Activated T-helper 2 cell treated with anti-CD3 and anti-CD28 coated beads, Interferon-gamma antibody, Interleukin-2, Interleukin-4, amounts not matched to agents 10 μg/mL and 5 μg/mL and 100 μg/mL, durations not matched to agents 14 hours and 24 hours and 36 hours (primary cell): Measurements from ENCODE around the gene FXYD3. TPM values are rescaled to one million over a fixed set of nuclear protein-coding genes. Genes with fewer than 3 reads are reported as not detected.

ENCODE experiments used
- DNase-seq: peaks from one replicate; pipeline ENCODE4 v3.0.0; 2021; ENCODE audit warnings: low spot score
- H3K27ac Mint-ChIP-seq: one replicate; pipeline ENCODE4 v1.8.0; 2021; ENCODE audit warnings: mixed read lengths
- H3K27me3 Mint-ChIP-seq: one replicate; pipeline ENCODE4 v1.8.0; 2021; ENCODE audit warnings: low read depth, mixed read lengths
- H3K36me3 Mint-ChIP-seq: one replicate; pipeline ENCODE4 v1.8.0; 2021; ENCODE audit warnings: low read depth, mixed read lengths
- H3K4me1 Mint-ChIP-seq: one replicate; pipeline ENCODE4 v1.8.0; 2021; ENCODE audit warnings: low read depth, mixed read lengths
- H3K4me3 Mint-ChIP-seq: one replicate; pipeline ENCODE4 v1.8.0; 2021; ENCODE audit warnings: low read depth, mild to moderate bottlenecking, moderate library complexity, mixed read lengths
- H3K9me3 Mint-ChIP-seq: one replicate; pipeline ENCODE4 v1.8.0; 2021; ENCODE audit warnings: mixed read lengths
- intact Hi-C: fragments of 100-400 bp; cut with micrococcal nuclease; formaldehyde crosslinking; loops from one replicate; pipeline ENCODE4 v1.15.1; 2023
- total RNA-seq: library from RNA; stranded (reverse); gene quantifications from 2 replicates; pipeline ENCODE4 v1.2.3, GENCODE V29; 2022

FXYD3 gene
- total RNA-seq, 1 donor from 2014 or later = not detected

GRCh38 chr19:35076657-35077056, 39.0 kb upstream of the FXYD3 start:
- no peak overlapping the region for H3K27ac Mint-ChIP-seq
- intact Hi-C loops = no loop called here
- no peaks in the 10 kb centered on the region for H3K36me3 Mint-ChIP-seq
- no peaks in the 10 kb centered on the region for H3K27me3 Mint-ChIP-seq
- no peaks in the 10 kb centered on the region for H3K4me1 Mint-ChIP-seq
- no peak overlapping the region for H3K4me3 Mint-ChIP-seq
- no peak for DNase-seq
- no peaks in the 10 kb centered on the region for H3K9me3 Mint-ChIP-seq

DNA sequence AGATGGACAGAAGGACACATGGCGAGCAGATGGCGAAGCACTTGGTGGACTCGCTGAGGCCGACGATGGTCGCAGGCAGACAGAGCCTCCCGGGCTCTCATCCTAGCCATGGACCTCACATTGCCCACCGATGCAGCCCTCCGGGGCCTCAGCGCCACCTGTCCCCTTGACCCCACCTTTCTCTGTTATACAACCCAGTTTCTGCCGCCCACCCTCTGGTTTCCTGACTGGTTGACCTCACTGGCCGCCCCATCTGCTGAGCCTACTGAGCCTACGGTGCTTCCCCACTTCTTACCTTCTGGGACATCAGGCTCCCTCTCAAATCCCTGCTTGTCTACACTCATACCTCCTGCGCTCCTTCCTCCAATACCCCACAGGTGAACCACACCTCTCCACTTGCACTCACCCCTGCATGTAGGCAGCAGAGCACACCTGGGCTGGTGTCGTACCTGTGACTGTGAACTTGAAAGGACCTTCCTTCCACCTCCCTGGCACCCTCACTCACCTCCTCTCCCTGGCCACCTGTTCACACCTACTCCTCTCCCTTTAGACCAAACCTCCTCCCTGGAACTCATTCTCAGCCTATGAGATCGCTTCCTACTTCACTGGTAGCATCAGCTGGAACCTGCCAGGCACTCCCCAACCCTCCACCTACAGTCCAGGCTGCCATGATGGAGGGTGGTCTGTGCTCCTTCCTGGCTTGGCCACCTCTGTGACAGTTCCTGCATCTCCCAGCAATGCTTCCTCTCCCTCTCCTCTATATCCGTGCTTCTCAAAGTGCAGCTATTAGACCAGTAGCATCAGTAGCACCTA, 38.0 kb upstream of the FXYD3 start:
- Mint-ChIP-seq H3K27ac (no peak overlapping the region), H3K9me3 (no peaks in the 10 kb centered on the region), H3K27me3 (no peaks in the 10 kb centered on the region), H3K4me1 (no peaks in the 10 kb centered on the region), H3K4me3 (no peak overlapping the region), H3K36me3 (no peaks in the 10 kb centered on the region)
- intact Hi-C loops = no loop called here
- no peak for DNase-seq

GRCh38 chr19:35079826-35080225, 35.8 kb upstream of the FXYD3 start:
- Mint-ChIP-seq H3K36me3 (no peaks in the 10 kb centered on the region), H3K4me1 (no peaks in the 10 kb centered on the region), H3K27ac (no peak overlapping the region), H3K9me3 (no peaks in the 10 kb centered on the region), H3K27me3 (no peaks in the 10 kb centered on the region), H3K4me3 (no peak overlapping the region)
- intact Hi-C loops = no loop called here
- DNase-seq = no peak

DNA sequence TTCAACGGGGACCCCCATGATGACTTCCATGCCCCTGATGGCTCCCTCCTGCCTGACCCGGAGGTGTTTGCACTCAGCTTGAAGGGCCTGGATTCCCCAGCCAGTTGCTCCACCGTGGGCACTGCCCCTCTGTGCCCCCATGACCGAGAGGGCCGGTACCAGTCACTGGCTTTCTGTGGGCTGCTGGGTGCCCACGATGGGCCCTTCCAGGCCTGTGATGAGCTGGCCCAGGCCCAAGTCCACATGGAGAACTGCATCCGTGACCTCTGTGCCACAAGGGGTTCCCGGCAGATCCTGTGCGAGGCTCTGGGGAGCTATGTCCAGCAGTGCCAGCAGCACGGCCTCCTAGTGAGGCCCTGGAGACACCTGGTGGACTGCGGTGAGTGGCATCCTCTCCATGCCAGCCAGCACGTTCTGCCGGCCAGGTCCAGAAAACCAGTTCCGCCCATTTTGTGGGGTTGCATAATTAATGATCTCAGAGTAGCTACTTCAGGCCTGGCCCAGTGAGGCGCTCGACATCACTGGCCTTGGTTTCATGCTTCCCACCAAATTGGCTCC, 34.9 kb upstream of the FXYD3 start:
- Mint-ChIP-seq H3K4me1 (no peaks in the 10 kb centered on the region), H3K4me3 (no peak overlapping the region)
- intact Hi-C loops = no loop called here

DNA sequence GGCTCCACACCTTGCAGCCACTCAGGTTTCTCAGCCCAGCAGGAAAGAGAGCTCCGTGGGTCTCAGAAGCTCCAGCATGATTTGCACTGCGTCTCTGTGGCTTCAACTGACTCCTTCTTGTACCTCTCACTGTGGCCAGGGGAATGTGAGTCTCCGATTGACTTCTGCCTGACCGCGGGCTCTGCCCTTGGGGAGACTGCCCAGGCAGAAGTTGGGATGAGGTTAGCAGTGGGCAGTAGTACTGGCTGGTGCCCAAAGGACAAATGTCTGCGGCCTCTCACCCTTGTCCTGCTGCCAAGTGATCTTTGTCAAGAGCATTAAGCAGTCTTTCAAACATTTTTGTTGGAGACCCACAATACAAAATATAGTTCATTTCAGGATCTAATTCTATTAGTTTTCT, 34.4 kb upstream of the FXYD3 start:
- Mint-ChIP-seq H3K27me3 (no peaks in the 10 kb centered on the region), H3K4me1 (no peaks in the 10 kb centered on the region), H3K4me3 (no peak overlapping the region), H3K9me3 (no peaks in the 10 kb centered on the region), H3K27ac (no peak overlapping the region), H3K36me3 (no peaks in the 10 kb centered on the region)
- no peak for DNase-seq
- intact Hi-C loops = no loop called here

More for the DNA sequence above, 34.9 kb upstream of the FXYD3 start:
- H3K9me3 Mint-ChIP-seq = no peaks in the 10 kb centered on the region
- H3K36me3 Mint-ChIP-seq = no peaks in the 10 kb centered on the region
- no peaks in the 10 kb centered on the region for H3K27me3 Mint-ChIP-seq
- DNase-seq = no peak
- H3K27ac Mint-ChIP-seq = no peak overlapping the region

DNA sequence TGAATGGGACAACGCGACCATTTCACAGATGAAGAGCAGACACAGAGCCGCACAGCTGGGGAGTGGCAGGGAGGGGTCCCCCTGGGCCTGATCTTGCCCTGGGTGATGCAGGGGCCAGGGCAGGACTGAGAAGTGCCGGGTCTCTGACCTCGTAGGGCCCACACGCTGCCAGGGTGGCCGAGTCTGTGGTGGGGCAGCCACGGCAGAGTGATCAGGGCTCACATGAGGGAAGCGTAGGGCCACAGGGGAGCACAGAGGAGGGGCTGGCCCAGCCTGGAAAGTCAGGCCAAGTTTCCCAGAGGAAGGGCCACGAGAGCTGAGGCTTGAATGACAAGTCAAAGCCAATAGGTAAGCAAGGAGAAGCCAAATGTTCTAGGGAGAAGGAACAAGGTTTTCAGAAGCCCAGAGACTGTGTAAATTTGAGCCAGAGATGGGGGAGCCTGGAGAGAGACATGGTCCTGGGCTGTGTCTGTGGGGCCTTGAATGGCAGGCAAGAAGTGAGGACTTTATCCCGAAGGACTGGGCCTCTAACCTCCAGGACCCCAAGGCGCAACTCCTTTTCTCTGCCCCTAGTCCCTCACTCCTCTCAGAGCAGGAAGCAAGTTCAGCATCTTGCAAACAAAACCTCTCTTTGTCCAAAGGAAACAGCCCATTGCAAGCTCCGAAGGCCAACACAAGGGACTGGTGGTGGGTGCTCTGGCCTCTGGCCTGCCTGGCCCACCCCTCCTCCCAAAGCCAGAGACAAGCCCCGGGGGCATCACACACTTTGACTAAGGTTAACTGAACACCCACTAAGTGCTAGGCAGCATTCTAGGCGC, 31.7 kb upstream of the FXYD3 start:
- Mint-ChIP-seq H3K9me3 (no peaks in the 10 kb centered on the region), H3K27me3 (no peaks in the 10 kb centered on the region), H3K4me1 (no peaks in the 10 kb centered on the region), H3K36me3 (no peaks in the 10 kb centered on the region), H3K27ac (no peak overlapping the region), H3K4me3 (no peak overlapping the region)
- intact Hi-C loops = no loop called here
- no peak for DNase-seq

DNA sequence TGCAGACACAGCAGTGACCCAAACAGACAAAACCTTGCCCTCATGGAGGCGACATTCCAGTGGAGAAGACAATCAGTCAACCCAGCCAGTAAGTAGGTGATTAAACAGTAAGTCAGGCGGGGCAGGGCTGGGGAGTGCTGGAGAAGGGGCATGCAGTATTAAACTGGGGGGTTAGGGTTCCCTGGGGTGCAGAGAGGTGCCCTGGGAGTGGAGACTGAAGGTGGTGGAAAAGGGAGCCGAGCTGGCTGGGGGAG, 31.2 kb upstream of the FXYD3 start:
- H3K4me1 Mint-ChIP-seq = no peaks in the 10 kb centered on the region
- intact Hi-C loops = no loop called here
- no peak overlapping the region for H3K4me3 Mint-ChIP-seq

DNA sequence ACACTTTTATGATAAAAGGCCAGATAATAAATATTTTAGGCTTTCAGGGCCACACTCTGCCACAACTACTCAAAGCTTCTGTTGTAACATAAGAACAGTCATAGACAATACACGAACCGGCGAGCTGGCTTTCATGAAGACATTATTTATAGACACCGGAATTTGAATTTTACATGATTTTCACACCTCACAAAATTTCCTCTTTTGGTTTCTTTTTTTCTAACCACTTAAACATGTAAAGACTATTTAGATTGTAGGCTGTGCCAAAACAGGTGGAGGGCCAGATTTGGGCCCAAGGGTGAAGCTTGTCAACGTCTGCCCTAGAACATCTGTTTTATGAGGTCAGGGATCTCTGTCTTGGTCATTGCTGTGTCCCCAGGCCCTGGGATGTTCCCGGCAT, 29.7 kb upstream of the FXYD3 start:
- no peaks in the 10 kb centered on the region for H3K9me3 Mint-ChIP-seq
- H3K4me3 Mint-ChIP-seq = no peak overlapping the region
- no peaks in the 10 kb centered on the region for H3K36me3 Mint-ChIP-seq
- H3K4me1 Mint-ChIP-seq = no peaks in the 10 kb centered on the region
- H3K27ac Mint-ChIP-seq = no peak overlapping the region
- no peak for DNase-seq
- peaks cover 4% of the 10 kb centered on the region for H3K27me3 Mint-ChIP-seq
- intact Hi-C loops = no loop called here

More for the DNA sequence above, 31.2 kb upstream of the FXYD3 start:
- no peak for DNase-seq
- H3K27me3 Mint-ChIP-seq = no peaks in the 10 kb centered on the region
- no peak overlapping the region for H3K27ac Mint-ChIP-seq
- no peaks in the 10 kb centered on the region for H3K9me3 Mint-ChIP-seq
- no peaks in the 10 kb centered on the region for H3K36me3 Mint-ChIP-seq

DNA sequence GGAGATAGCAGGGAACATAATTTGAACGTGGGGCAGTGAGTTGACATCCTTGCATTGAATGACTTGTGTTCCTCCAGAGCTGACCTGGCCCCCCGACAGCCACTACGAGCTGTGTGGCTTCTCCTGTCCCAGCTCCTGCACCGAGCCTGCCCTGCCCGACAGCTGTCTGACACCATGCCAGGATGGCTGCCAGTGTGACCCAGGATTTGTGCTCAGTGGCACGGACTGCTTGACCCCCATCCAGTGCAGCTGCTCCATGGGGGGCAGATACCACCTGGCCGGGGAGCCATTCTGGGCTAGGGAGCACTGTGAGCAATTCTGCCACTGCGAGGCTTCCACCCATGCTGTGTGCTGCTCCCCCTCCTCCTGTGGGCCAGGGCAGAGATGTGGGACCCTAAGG, 29.2 kb upstream of the FXYD3 start:
- Mint-ChIP-seq H3K27me3 (peaks cover 4% of the 10 kb centered on the region), H3K4me3 (no peak overlapping the region), H3K36me3 (no peaks in the 10 kb centered on the region), H3K4me1 (no peaks in the 10 kb centered on the region), H3K27ac (no peak overlapping the region), H3K9me3 (no peaks in the 10 kb centered on the region)
- DNase-seq = no peak
- intact Hi-C loops = no loop called here

DNA sequence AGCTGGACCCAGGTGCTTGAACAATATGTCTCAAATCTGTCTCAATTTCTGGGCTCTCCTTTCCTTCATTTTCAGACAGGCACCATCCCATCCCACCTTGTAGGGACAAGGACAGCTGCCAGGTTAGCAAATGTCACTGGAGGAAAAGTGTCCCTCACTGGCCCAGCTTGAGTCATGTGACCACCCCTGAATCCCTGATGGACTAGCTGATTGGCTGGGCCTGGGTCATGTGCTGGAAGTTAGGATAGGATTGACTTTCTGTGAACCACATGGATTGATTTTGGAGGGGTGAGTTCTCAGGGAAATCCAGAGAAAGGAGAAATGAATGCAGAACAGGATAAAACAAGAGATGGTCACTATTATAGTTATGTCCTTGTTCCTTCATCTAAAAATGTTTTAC, 28.2 kb upstream of the FXYD3 start:
- no peak overlapping the region for H3K27ac Mint-ChIP-seq
- DNase-seq = no peak
- peaks cover 4% of the 10 kb centered on the region for H3K27me3 Mint-ChIP-seq
- no peaks in the 10 kb centered on the region for H3K9me3 Mint-ChIP-seq
- intact Hi-C loops = no loop called here
- H3K4me3 Mint-ChIP-seq = no peak overlapping the region
- H3K4me1 Mint-ChIP-seq = no peaks in the 10 kb centered on the region
- H3K36me3 Mint-ChIP-seq = no peaks in the 10 kb centered on the region

GRCh38 chr19:35088131-35088913, 27.3 kb upstream of the FXYD3 start:
- no peaks in the 10 kb centered on the region for H3K36me3 Mint-ChIP-seq
- H3K27me3 Mint-ChIP-seq = peaks cover 4% of the 10 kb centered on the region
- H3K4me1 Mint-ChIP-seq = no peaks in the 10 kb centered on the region
- no peak overlapping the region for H3K27ac Mint-ChIP-seq
- intact Hi-C loops = no loop called here
- H3K9me3 Mint-ChIP-seq = no peaks in the 10 kb centered on the region
- no peak overlapping the region for H3K4me3 Mint-ChIP-seq
- no peak for DNase-seq

DNA sequence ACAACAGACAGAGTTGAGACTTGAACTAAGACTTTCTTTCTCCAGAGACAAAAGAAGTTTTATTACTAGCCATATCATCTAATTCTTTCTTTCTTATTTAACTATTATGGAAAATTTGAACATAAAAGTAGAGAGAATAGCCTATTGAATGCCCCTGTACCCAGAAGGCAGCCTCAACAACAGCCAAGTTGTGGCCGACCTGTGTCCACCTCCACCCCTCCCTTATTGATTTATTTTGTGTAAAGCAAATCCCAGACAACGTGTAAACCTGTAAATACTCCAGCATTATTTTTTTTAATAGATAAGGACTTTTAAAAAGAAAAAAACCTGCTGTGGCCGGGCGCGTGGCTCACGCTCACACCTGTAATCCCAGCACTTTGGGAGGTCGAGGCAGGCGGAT, 26.1 kb upstream of the FXYD3 start:
- DNase-seq = no peak
- Mint-ChIP-seq H3K4me3 (no peak overlapping the region), H3K4me1 (no peaks in the 10 kb centered on the region), H3K27ac (no peak overlapping the region), H3K27me3 (peaks cover 4% of the 10 kb centered on the region), H3K9me3 (no peaks in the 10 kb centered on the region), H3K36me3 (no peaks in the 10 kb centered on the region)
- intact Hi-C loops = no loop called here

DNA sequence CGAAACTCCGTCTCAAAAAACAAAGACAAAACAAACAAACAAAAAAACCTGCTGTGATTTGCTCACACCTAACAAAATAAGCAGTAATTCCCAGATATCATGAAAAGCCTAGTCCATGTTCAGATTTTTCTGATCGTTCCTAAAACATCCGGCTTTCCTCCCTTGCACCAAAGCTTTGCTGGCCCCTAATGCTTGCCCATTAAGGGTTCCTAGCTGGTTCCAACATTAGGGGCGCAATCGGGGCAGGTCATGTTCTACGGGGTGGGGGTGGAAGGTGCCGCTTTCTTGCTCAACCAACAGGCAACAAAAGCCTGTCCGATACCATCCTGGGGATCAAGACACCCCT, 25.5 kb upstream of the FXYD3 start:
- Mint-ChIP-seq H3K27ac (no peak overlapping the region), H3K4me3 (no peak overlapping the region), H3K36me3 (no peaks in the 10 kb centered on the region), H3K4me1 (no peaks in the 10 kb centered on the region), H3K9me3 (no peaks in the 10 kb centered on the region), H3K27me3 (peaks cover 4% of the 10 kb centered on the region)
- intact Hi-C loops = loop anchor here (1.0 kb wide), 1 partner anchor 46 kb away; no protein-coding TSS in a partner anchor
- DNase-seq = no peak
